WI38 (cell line): ENCODE measurements around the gene KLF13.

Experiments used
- H3K4me3 ChIP-seq: 2 replicates; pipeline ENCODE4 v1.5.1; 2011; ENCODE audit warnings: low read depth, mild to moderate bottlenecking, control low read depth, low read length
- CTCF ChIP-seq: IDR thresholded peaks from 2 replicates; pipeline ENCODE4 v1.5.1; 2012; ENCODE audit warnings: low read depth, mild to moderate bottlenecking, control low read depth, low read length

Gene KLF13

GRCh38 chr15:31402003-31402402 lies 75.4 kb downstream of the KLF13 start:
- no peak overlapping the region for H3K4me3 ChIP-seq
- no peak for TF ChIP-seq CTCF

- TF ChIP-seq CTCF = no peak
- H3K4me3 ChIP-seq = no peak overlapping the region
Observed at GRCh38 chr15:31402511-31403056, 75.9 kb downstream of the KLF13 start.

GRCh38 chr15:31403096-31403495 lies 76.5 kb downstream of the KLF13 start:
- no peak overlapping the region for H3K4me3 ChIP-seq
- no peak for TF ChIP-seq CTCF

GRCh38 chr15:31403606-31404005 lies 77.0 kb downstream of the KLF13 start:
- no peak for TF ChIP-seq CTCF

GRCh38 chr15:31404345-31404744 lies 77.7 kb downstream of the KLF13 start:
- no peak for TF ChIP-seq CTCF
- H3K4me3 ChIP-seq = no peak overlapping the region

More at GRCh38 chr15:31403606-31404005, 77.0 kb downstream of the KLF13 start:
- H3K4me3 ChIP-seq = no peak overlapping the region

- no peak for TF ChIP-seq CTCF
- H3K4me3 ChIP-seq = no peak overlapping the region
Observed at GRCh38 chr15:31405200-31405920, 78.7 kb downstream of the KLF13 start.

- no peak for TF ChIP-seq CTCF
Observed at GRCh38 chr15:31407376-31407775, 80.7 kb downstream of the KLF13 start.

More at GRCh38 chr15:31407376-31407775, 80.7 kb downstream of the KLF13 start:
- no peak overlapping the region for H3K4me3 ChIP-seq
